Upper lobe of left lung (tissue), 4 donors: ENCODE results near the gene MN1.

Experiments
- CTCF ChIP-seq, 6 experiments: fragments of 450-650 bp in 4 of 6; fragments of 200-600 bp in 2 of 6; sonication (generic) in 2 of 6; IDR thresholded peaks; one replicate each; pipeline ENCODE4 v1.5.1; 2016 to 2019; ENCODE audit warnings: antibody characterized with exemption in 6 of 6
- EP300 ChIP-seq, 4 donors: sonication (generic); formaldehyde crosslinking; IDR thresholded peaks; one replicate each; pipeline ENCODE4 v1.5.1; 2017; ENCODE audit warnings: antibody characterized with exemption in 4 of 4, control low read depth in 2 of 4
- POLR2AphosphoS5 ChIP-seq, 2 donors: sonication (generic); formaldehyde crosslinking; IDR thresholded peaks; one replicate each; pipeline ENCODE4 v1.5.1; 2017; ENCODE audit warnings: antibody characterized with exemption in 2 of 2

DNA sequence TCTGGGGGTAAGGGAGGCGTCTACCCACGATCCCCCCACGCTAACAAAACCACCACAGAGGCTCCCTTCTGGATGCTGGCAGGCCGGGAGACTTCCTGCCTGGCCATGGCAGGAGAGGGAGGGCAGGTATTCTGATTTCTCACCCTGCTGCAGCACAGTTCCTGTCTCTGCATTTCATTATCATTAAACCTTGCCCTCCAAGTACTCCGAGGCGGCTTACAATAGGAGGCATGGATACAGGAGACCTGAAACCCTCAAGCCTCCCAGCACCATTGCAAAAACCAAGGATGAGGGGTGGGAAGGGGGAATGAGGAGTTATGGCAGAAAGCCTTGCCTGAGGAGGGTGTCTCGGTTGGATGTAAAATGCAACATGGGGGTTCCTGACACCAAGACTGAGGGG, 44.1 kb upstream of the MN1 start:
- no peak for TF ChIP-seq CTCF (IDR thresholded peaks at IDR 0.05)
- TF ChIP-seq EP300 (IDR thresholded peaks at IDR 0.05): no peak
- no peak for TF ChIP-seq POLR2AphosphoS5 (IDR thresholded peaks at IDR 0.05)
